ENCODE results near the gene C10orf71.

GRCh38 chr10:49290607-49291006 lies 8.4 kb upstream of the C10orf71 start:
- TF ChIP-seq, protein P1, sequence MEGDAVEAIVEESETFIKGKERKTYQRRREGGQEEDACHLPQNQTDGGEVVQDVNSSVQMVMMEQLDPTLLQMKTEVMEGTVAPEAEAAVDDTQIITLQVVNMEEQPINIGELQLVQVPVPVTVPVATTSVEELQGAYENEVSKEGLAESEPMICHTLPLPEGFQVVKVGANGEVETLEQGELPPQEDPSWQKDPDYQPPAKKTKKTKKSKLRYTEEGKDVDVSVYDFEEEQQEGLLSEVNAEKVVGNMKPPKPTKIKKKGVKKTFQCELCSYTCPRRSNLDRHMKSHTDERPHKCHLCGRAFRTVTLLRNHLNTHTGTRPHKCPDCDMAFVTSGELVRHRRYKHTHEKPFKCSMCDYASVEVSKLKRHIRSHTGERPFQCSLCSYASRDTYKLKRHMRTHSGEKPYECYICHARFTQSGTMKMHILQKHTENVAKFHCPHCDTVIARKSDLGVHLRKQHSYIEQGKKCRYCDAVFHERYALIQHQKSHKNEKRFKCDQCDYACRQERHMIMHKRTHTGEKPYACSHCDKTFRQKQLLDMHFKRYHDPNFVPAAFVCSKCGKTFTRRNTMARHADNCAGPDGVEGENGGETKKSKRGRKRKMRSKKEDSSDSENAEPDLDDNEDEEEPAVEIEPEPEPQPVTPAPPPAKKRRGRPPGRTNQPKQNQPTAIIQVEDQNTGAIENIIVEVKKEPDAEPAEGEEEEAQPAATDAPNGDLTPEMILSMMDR (IDR thresholded peaks at IDR 0.05; ENCODE audit: borderline replicate concordance, extremely low read depth, low read length, poor library complexity, severe bottlenecking): no peak
- no peak for TF ChIP-seq EZH2 (IDR thresholded peaks at IDR 0.05; ENCODE audit: borderline replicate concordance, low read depth, low read length, severe bottlenecking)
